Hepatocyte (in vitro differentiated cells): ENCODE data around the gene YOD1. TPM values are rescaled to one million over a fixed set of nuclear protein-coding genes. Genes with fewer than 3 reads are reported as not detected.

Experiments used
- DNase-seq: peaks from one replicate; pipeline ENCODE4 v3.0.0-alpha.2; 2016; ENCODE audit warnings: low spot score
- H2AFZ ChIP-seq: fragments of 200-600 bp; sonication (generic); 2 replicates; pipeline ENCODE4 v1.6.0; 2016; ENCODE audit warnings: antibody characterized with exemption, mild to moderate bottlenecking
- H3K27ac ChIP-seq: fragments of 200-600 bp; sonication (generic); 2 replicates; pipeline ENCODE4 v1.5.1; 2016; ENCODE audit warnings: mild to moderate bottlenecking
- H3K27me3 ChIP-seq: fragments of 200-600 bp; sonication (generic); 2 replicates; pipeline ENCODE4 v1.6.1; 2016
- H3K36me3 ChIP-seq: fragments of 200-600 bp; sonication (generic); replicated peaks from 2 replicates; pipeline ENCODE4 v1.5.1; 2016; ENCODE audit warnings: low read depth; ENCODE audit not compliant: insufficient read depth
- H3K4me1 ChIP-seq: fragments of 200-600 bp; sonication (generic); 2 replicates; pipeline ENCODE4 v1.5.1; 2016; ENCODE audit warnings: mild to moderate bottlenecking, moderate library complexity; ENCODE audit not compliant: insufficient read depth
- H3K4me2 ChIP-seq: fragments of 200-600 bp; sonication (generic); 2 replicates; pipeline ENCODE4 v1.6.0; 2016
- H3K4me3 ChIP-seq: fragments of 200-600 bp; sonication (generic); 2 replicates; pipeline ENCODE4 v1.5.1; 2016; ENCODE audit warnings: mild to moderate bottlenecking
- H3K79me2 ChIP-seq: fragments of 200-600 bp; sonication (generic); 2 replicates; pipeline ENCODE4 v1.6.0; 2017; ENCODE audit warnings: mild to moderate bottlenecking
- H3K9me2 ChIP-seq: fragments of 200-600 bp; sonication (generic); replicated peaks from 2 replicates; pipeline ENCODE4 v1.6.0; 2017; ENCODE audit warnings: mild to moderate bottlenecking; ENCODE audit not compliant: insufficient read depth
- H3K9me3 ChIP-seq: fragments of 200-600 bp; sonication (generic); 2 replicates; pipeline ENCODE4 v1.5.1; 2016; ENCODE audit warnings: low read depth, mild to moderate bottlenecking
- H4K20me1 ChIP-seq: fragments of 200-600 bp; sonication (generic); 2 replicates; pipeline ENCODE4 v1.6.0; 2016; ENCODE audit warnings: mild to moderate bottlenecking; ENCODE audit not compliant: insufficient read depth, poor library complexity, severe bottlenecking
- CTCF ChIP-seq: fragments of 200-600 bp; sonication (generic); IDR thresholded peaks from 2 replicates; pipeline ENCODE4 v1.5.1; 2016; ENCODE audit warnings: antibody characterized with exemption, mild to moderate bottlenecking; ENCODE audit not compliant: poor library complexity
- EZH2 ChIP-seq: fragments of 200-600 bp; sonication (generic); IDR thresholded peaks from 2 replicates; pipeline ENCODE4 v1.6.1; 2016; ENCODE audit warnings: antibody characterized with exemption, mild to moderate bottlenecking, borderline replicate concordance
- EZH2phosphoT487 ChIP-seq: fragments of 200-600 bp; sonication (generic); IDR thresholded peaks from one replicate; pipeline ENCODE4 v1.6.1; 2018; ENCODE audit warnings: antibody characterized with exemption, mild to moderate bottlenecking, low read depth, moderate library complexity; ENCODE audit not compliant: unreplicated experiment, severe bottlenecking
- WGBS: methylation state at CpG from one replicate; pipeline ENCODE4 v1.1.6; 2016; ENCODE audit warnings: low lambda C conversion rate; ENCODE audit errors: missing lambda C conversion rate; 5-methylcytosine and 5-hydroxymethylcytosine counted together
- polyA plus RNA-seq: library from polyadenylated mRNA; unstranded; fragments of >200 nt; fragmentation: Nextera tagmentation; extraction: Ambion mirVana; gene quantifications from 2 replicates; pipeline ENCODE4 v1.2.1, GENCODE V29; 2016
- total RNA-seq: library from RNA; depleted of rRNA; stranded (reverse); fragments of >200 nt; gene quantifications from 2 replicates; pipeline ENCODE4 v1.2.3, GENCODE V29; 2014

Gene YOD1
- total and polyA plus RNA-seq, 2 experiments from 2014 or later: 4.5 to 25.7 TPM

- DNase-seq: no peak
- no peaks in the 10 kb centered on the region for H3K9me2 ChIP-seq
- no peaks in the 10 kb centered on the region for H3K9me3 ChIP-seq
- no peaks in the 10 kb centered on the region for H3K27me3 ChIP-seq
- no peak for TF ChIP-seq CTCF
- no peak for TF ChIP-seq EZH2
- TF ChIP-seq EZH2phosphoT487: no peak
- H2AFZ ChIP-seq: no peak overlapping the region
- no peaks in the 10 kb centered on the region for H3K79me2 ChIP-seq
- no peak overlapping the region for H3K27ac ChIP-seq
- no peaks in the 10 kb centered on the region for H3K36me3 ChIP-seq
- no peaks in the 10 kb centered on the region for H4K20me1 ChIP-seq
- H3K4me1 ChIP-seq: no peaks in the 10 kb centered on the region
- 88% methylated on average over 2 of the region's 2 CpGs for WGBS
- H3K4me2 ChIP-seq: no peak overlapping the region
- no peak overlapping the region for H3K4me3 ChIP-seq
These were observed 52.2 kb downstream of the YOD1 start for GRCh38 chr1:206998816-206999215.

Other genes with a start within 250 kb of the YOD1 start
- not detected in 2 replicates for gene IL20, start 185.6 kb downstream of the YOD1 start, total RNA-seq
- not detected in 2 replicates for gene IL20, start 185.6 kb downstream of the YOD1 start, polyA plus RNA-seq
- gene IL24, start 153.8 kb downstream of the YOD1 start, total RNA-seq: 0.12 TPM in 1 of 2 replicates, not detected in the other
- 1.3 TPM in 1 of 2 replicates, not detected in the other for gene IL24, start 153.8 kb downstream of the YOD1 start, polyA plus RNA-seq
- 0.97 and 2.6 TPM in 2 replicates for gene FCMR, start 129.3 kb downstream of the YOD1 start, total RNA-seq
- 0.71 and 0.88 TPM in 2 replicates for gene FCMR, start 129.3 kb downstream of the YOD1 start, polyA plus RNA-seq
- 22.9 and 23.3 TPM in 2 replicates for gene PIGR, start 104.7 kb downstream of the YOD1 start, total RNA-seq
- gene PIGR, start 104.7 kb downstream of the YOD1 start, polyA plus RNA-seq: 8.1 and 11.0 TPM in 2 replicates
- gene FCAMR, start 80.7 kb downstream of the YOD1 start, total RNA-seq: 0.52 and 0.70 TPM in 2 replicates
- 0.52 TPM in 1 of 2 replicates, not detected in the other for gene FCAMR, start 80.7 kb downstream of the YOD1 start, polyA plus RNA-seq
- 16.7 and 18.3 TPM in 2 replicates for gene C1orf116, start 18.5 kb downstream of the YOD1 start, total RNA-seq
- 15.7 and 18.7 TPM in 2 replicates for gene C1orf116, start 18.5 kb downstream of the YOD1 start, polyA plus RNA-seq
- gene PFKFB2, start 2.1 kb upstream of the YOD1 start, total RNA-seq: 19.2 and 23.6 TPM in 2 replicates
- 9.5 and 10.0 TPM in 2 replicates for gene PFKFB2, start 2.1 kb upstream of the YOD1 start, polyA plus RNA-seq
- gene C4BPB, start 37.7 kb upstream of the YOD1 start, total RNA-seq: 16.0 and 16.8 TPM in 2 replicates
- gene C4BPB, start 37.7 kb upstream of the YOD1 start, polyA plus RNA-seq: 12.4 and 13.5 TPM in 2 replicates
- 17.2 and 23.5 TPM in 2 replicates for gene C4BPA, start 53.0 kb upstream of the YOD1 start, total RNA-seq
- 10.2 and 12.4 TPM in 2 replicates for gene C4BPA, start 53.0 kb upstream of the YOD1 start, polyA plus RNA-seq